Ishikawa (cell line): ENCODE measurements around the gene STX7.

Experiments used
- EP300 ChIP-seq: IDR thresholded peaks from 2 replicates; pipeline ENCODE4 v1.6.1; 2012; ENCODE audit warnings: borderline replicate concordance
- FOXM1 ChIP-seq: IDR thresholded peaks from 2 replicates; pipeline ENCODE4 v1.6.1; 2012; ENCODE audit warnings: low read depth, borderline replicate concordance
- TAF1 ChIP-seq: IDR thresholded peaks from 2 replicates; pipeline ENCODE4 v1.6.1; 2012; ENCODE audit warnings: low read depth, mild to moderate bottlenecking
- TEAD4 ChIP-seq: IDR thresholded peaks from 2 replicates; pipeline ENCODE4 v1.6.1; 2012
- ZBTB7A ChIP-seq: IDR thresholded peaks from 2 replicates; pipeline ENCODE4 v1.6.1; 2012; ENCODE audit warnings: low read depth
- TF ChIP-seq, protein P1 (sequence below): IDR thresholded peaks from 2 replicates; pipeline ENCODE4 v1.6.1; 2012; ENCODE audit warnings: low read depth, mild to moderate bottlenecking

DNA sequence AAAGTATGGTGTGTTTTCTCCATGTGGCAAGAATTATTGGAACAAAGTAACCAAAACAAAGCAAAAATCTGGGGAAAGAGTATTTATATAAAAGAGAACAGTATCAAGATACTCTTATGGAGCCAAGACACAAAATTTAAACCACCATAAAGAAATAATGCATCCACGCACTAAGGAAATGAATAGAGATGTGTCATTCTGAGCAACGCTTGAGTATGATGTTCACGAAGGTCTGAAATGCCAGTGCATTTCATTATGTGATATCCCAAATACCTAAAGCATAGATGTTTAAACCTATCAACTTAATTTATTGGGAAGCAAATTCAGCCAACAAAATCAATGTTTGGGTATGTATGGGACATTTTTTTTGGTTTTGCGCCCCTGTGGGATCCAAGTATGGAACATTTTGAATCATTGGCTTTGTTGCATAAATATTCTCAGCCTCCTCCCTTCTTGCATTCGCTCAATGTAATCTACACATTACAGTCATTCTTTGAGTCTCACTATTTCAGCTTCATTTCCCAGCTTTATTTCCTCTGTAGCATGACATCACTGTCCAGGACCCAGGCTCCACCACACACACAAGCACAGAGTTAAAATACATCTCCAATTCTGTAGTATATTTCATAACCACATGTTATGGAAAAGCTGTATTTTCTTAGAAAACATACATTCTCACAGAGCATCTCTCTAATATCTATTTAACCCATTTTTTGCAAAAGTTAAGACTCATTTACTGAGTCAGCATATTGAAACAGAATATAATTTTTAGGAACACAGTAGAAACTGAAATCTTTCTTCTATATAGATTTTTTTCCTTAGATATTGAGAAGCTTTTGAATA, 100.0 kb downstream of the STX7 start:
- no peak for TF ChIP-seq EP300
- no peak for TF ChIP-seq FOXM1
- no peak for TF ChIP-seq TAF1
- TF ChIP-seq ZBTB7A, result no peak
- TF ChIP-seq, protein P1, sequence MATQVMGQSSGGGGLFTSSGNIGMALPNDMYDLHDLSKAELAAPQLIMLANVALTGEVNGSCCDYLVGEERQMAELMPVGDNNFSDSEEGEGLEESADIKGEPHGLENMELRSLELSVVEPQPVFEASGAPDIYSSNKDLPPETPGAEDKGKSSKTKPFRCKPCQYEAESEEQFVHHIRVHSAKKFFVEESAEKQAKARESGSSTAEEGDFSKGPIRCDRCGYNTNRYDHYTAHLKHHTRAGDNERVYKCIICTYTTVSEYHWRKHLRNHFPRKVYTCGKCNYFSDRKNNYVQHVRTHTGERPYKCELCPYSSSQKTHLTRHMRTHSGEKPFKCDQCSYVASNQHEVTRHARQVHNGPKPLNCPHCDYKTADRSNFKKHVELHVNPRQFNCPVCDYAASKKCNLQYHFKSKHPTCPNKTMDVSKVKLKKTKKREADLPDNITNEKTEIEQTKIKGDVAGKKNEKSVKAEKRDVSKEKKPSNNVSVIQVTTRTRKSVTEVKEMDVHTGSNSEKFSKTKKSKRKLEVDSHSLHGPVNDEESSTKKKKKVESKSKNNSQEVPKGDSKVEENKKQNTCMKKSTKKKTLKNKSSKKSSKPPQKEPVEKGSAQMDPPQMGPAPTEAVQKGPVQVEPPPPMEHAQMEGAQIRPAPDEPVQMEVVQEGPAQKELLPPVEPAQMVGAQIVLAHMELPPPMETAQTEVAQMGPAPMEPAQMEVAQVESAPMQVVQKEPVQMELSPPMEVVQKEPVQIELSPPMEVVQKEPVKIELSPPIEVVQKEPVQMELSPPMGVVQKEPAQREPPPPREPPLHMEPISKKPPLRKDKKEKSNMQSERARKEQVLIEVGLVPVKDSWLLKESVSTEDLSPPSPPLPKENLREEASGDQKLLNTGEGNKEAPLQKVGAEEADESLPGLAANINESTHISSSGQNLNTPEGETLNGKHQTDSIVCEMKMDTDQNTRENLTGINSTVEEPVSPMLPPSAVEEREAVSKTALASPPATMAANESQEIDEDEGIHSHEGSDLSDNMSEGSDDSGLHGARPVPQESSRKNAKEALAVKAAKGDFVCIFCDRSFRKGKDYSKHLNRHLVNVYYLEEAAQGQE, result no peak
- TF ChIP-seq TEAD4, result no peak
